ENCODE measurements around the gene FAM20A. TPM values are rescaled to one million over a fixed set of nuclear protein-coding genes. Genes with fewer than 3 reads are reported as not detected.
A peak's percentile ranks its signal among the peaks of the same experiment; 100 is the strongest.
"Not testable (repeated sequence)": the region's sequence is repeated elsewhere in the genome, so short reads cannot be mapped to it uniquely, and the experiment has no call there.

FAM20A gene
- total RNA-seq, 6 experiments from 2014 or later, result not detected

DNA sequence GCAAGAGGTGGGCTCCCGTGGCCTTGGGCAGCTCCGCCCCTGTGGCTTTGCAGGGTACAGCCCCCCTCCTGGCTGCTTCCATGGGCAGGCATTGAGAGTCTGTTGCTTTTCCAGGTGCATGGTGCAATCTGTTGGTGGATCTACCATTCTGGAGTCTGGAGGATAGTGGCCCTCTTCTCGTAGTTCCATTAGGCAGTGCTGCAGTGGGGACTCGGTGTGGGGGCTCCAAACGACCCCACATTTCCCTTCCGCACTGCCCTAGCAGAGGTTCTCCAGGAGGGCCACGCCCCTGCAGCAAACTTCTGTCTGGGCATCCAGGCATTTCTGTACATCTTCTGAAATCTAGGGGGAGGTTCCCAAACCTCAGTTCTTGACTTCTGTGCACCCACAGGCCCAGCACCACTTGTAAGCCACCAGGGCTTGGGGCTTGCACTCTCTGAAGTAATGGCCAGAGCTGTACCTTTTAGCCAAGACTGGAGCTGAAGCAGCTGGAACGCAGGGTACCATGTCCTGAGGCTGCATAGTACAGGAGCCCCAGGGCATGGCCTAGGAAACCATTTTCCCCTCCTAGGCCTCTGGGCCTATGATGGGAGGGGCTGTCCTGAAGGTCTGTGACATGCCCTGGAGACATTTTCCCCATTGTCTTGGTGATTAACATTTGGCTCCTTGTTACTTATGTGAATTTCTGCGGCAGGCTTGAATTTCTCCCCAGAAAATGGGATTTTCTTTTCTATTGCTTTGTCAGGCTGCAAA lies 82.9 kb downstream of the FAM20A start:
- Mint-ChIP-seq H3K27me3 (ENCODE audit: insufficient read depth) (no peaks in the 10 kb centered on the region; the same call in 1 of the 2 replicates), H3K27ac (no peak overlapping the region), H3K9me3 (no peaks in the 10 kb centered on the region), H3K36me3 (ENCODE audit: low read depth) (peaks cover 58% of the 10 kb centered on the region), H3K4me1 (ENCODE audit: low read depth) (peaks cover 60% of the 10 kb centered on the region), H3K4me3 (no peak overlapping the region)
- TF ChIP-seq, protein P1, sequence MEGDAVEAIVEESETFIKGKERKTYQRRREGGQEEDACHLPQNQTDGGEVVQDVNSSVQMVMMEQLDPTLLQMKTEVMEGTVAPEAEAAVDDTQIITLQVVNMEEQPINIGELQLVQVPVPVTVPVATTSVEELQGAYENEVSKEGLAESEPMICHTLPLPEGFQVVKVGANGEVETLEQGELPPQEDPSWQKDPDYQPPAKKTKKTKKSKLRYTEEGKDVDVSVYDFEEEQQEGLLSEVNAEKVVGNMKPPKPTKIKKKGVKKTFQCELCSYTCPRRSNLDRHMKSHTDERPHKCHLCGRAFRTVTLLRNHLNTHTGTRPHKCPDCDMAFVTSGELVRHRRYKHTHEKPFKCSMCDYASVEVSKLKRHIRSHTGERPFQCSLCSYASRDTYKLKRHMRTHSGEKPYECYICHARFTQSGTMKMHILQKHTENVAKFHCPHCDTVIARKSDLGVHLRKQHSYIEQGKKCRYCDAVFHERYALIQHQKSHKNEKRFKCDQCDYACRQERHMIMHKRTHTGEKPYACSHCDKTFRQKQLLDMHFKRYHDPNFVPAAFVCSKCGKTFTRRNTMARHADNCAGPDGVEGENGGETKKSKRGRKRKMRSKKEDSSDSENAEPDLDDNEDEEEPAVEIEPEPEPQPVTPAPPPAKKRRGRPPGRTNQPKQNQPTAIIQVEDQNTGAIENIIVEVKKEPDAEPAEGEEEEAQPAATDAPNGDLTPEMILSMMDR (IDR thresholded peaks at IDR 0.05), result no peak
- no peak for DNase-seq

DNA sequence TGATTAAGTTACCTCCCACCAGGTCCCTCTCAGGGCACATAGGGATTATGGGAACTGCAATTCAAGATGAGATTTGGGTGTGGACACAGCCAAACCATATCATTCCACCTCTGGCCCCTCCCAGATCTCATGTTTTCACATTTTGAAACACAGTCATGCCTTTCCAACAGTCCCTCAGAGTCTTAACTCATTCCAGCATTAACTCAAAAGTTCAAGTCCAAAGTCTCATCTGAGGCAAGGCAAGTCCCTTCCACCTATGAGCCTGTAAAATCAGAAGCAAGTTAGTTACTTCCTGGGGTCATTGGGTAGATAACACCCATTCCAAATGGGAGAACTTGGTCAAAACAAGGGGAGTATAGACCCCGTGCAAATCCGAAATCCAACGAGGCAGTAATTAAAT lies 83.6 kb downstream of the FAM20A start:
- H3K4me1 Mint-ChIP-seq (ENCODE audit: low read depth), result peaks cover 60% of the 10 kb centered on the region
- not testable (repeated sequence) for H3K27ac Mint-ChIP-seq; DNase-seq; H3K27me3 Mint-ChIP-seq (ENCODE audit: insufficient read depth); H3K4me3 Mint-ChIP-seq; H3K9me3 Mint-ChIP-seq
- H3K36me3 Mint-ChIP-seq (ENCODE audit: low read depth), result peaks cover 60% of the 10 kb centered on the region

DNA sequence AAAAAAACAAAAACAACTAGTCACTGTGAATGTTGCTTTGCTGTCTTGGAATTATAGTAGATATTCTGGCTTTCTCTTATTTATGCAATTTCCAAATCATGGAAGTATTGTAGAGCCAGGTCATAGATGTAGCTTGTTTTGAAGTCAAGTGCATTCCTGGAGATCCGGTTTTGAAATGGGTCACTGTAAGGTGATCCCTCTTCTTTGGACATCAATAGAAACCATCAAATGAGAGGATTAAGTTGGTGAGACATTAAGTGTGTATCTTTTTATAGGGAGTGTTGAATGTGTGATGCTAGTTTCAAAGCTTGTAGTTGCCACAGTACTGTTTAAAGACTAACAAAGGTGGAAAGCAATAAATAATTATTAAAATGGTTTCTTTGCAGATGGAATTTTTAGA lies 84.4 kb downstream of the FAM20A start:
- H3K27ac Mint-ChIP-seq, result no peak overlapping the region
- DNase-seq, result no peak
- peaks cover 54% of the 10 kb centered on the region for H3K36me3 Mint-ChIP-seq (ENCODE audit: low read depth)
- TF ChIP-seq, protein P1 (IDR thresholded peaks at IDR 0.05), result no peak
- no peak overlapping the region for H3K4me3 Mint-ChIP-seq
- no peaks in the 10 kb centered on the region for H3K9me3 Mint-ChIP-seq
- peaks cover 3% of the 10 kb centered on the region; the same call in 1 of the 2 replicates for H3K27me3 Mint-ChIP-seq (ENCODE audit: insufficient read depth)
- peaks cover 52% of the 10 kb centered on the region for H3K4me1 Mint-ChIP-seq (ENCODE audit: low read depth)

DNA sequence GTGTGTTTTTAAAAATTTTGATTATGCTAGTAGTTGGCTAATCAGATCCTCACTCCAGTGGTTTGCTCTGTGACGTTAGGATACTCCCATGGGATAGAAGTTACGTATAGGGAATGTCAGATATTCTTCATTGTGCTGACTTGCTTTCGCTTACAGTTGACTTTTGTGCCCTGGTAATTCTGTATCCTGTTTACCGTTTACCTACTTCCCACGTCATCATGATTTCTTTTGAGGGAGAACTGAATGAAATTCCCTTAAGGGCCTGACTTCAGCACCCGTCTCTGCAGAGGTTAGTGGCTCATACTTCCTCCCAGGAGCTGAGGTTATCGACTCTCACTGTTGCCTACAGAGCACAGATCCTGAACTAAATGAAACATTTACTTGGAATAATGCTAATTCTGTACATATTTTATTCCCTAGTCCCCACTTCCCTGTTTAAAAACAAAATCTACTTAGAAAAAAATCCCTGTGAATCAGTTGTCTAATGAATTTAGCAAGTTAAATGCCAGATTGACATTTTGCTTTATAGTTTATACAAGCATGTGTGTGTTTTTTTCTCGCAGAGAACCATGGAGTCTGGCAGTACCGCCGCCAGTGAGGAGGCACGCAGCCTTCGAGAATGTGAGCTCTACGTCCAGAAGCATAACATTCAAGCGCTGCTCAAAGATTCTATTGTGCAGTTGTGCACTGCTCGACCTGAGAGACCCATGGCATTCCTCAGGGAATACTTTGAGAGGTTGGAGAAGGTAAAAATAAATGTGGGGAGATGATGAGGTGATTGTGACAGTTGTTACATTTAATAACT lies 86.1 kb downstream of the FAM20A start:
- H3K27ac Mint-ChIP-seq, result peak overlapping the region; percentile 30
- H3K27me3 Mint-ChIP-seq (ENCODE audit: insufficient read depth), result peaks cover 3% of the 10 kb centered on the region; the same call in 1 of the 2 replicates
- H3K4me1 Mint-ChIP-seq (ENCODE audit: low read depth), result peaks cover 53% of the 10 kb centered on the region
- TF ChIP-seq, protein P1 (IDR thresholded peaks at IDR 0.05), result no peak
- peak overlapping the region; percentile 98 for H3K4me3 Mint-ChIP-seq
- no peak for DNase-seq
- no peaks in the 10 kb centered on the region for H3K9me3 Mint-ChIP-seq
- H3K36me3 Mint-ChIP-seq (ENCODE audit: low read depth), result peaks cover 52% of the 10 kb centered on the region

DNA sequence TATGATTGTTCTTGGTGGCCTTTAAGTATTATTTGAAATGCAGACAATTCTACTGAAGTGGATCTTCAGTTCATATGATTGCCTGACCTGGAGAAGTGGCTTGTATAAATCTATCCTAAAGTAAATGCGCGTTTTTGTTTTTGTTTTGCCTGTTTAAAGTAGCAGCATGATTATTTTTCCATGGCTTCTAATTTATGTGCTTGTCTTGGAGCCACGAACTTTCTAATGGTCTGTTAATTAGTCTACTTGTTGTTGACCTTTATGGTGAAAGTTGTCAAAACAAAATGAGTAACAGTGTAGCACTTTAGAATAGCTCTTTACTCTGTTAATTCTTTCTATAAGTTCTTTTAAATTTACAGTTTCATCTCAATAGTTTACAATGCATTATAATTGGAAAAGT lies 87.2 kb downstream of the FAM20A start:
- H3K27ac Mint-ChIP-seq, result peak overlapping the region; percentile 98
- peaks cover 45% of the 10 kb centered on the region for H3K4me1 Mint-ChIP-seq (ENCODE audit: low read depth)
- no peak for DNase-seq

More for the DNA sequence above, 87.2 kb downstream of the FAM20A start:
- no peaks in the 10 kb centered on the region for H3K9me3 Mint-ChIP-seq
- peak overlapping the region; percentile 98 for H3K4me3 Mint-ChIP-seq
- peaks cover 46% of the 10 kb centered on the region for H3K36me3 Mint-ChIP-seq (ENCODE audit: low read depth)
- peaks cover 3% of the 10 kb centered on the region; the same call in 1 of the 2 replicates for H3K27me3 Mint-ChIP-seq (ENCODE audit: insufficient read depth)
- TF ChIP-seq, protein P1 (IDR thresholded peaks at IDR 0.05), result no peak

Data from HFFc6 (cell line).